ENCODE results near the gene SEC14L1. TPM values are rescaled to one million over a fixed set of nuclear protein-coding genes. Genes with fewer than 3 reads are reported as not detected.

The SEC14L1 gene
- total RNA-seq: 48.9 and 62.1 TPM in 2 replicates

DNA sequence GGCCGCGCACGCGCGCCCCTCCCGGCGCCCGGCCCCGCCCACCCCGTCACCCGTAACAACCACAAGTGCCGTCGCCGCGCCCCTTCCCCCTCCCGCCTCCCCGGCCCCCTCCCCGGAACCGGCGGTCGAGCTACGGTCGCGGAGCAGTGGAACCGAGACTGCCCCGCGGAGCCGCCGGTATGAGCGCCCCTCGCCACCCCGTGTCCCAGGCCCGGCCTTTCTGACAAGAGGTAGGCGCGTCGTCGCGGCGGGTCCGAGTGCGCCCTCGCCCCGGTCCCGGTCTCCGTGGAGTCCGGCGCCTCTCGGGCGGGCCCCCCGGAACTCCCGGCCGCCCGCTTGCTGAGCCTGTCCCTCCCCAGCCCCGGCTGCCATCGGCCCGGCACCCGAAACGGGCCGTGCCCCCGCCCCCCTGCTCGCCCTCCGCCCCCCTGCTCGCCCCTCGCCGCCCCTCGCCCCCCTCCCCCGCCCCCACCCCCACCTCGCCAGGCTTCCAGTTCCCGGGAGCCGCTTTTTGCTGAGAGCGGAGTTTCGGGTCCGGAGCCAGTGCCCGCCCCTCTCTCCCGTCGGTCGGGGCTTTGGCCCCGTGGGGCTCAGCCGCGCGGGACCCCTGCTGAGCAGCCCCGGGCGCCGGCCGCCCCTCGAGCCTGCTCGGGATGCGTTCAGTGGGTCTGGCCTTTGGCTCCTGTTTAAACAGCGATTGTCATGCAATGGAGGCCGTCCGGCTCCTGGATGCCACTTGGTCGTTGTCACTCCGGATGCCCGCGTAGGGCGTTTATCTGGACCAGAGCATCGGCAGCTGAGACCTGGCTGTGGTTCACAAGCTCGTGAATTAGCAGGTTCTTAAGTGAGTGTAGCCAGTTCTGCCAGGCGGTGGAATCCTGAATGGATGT, at the start of gene SEC14L1:
TSS of gene SEC14L1 (plus strand) at position 92 of the 890 bp plus-strand sequence. CDS start 2,628 bp downstream, outside the sequence.

Small RNAs within 50 kb of the gene (small RNA-seq; reads per million reads assigned to genes)
- not detected for gene RNU4-47P
